Prostate gland (tissue), 2 donors: ENCODE results near the gene SLIT1.

ENCODE experiments used
- CTCF ChIP-seq, 4 experiments: fragments of 200-600 bp in 2 of 4; fragments of 450-650 bp in 2 of 4; sonication (generic) in 2 of 4; IDR thresholded peaks; 1 replicate in 3 of 4; 2 replicates in 1 of 4; pipeline ENCODE4 v1.5.1; 2016 to 2019; ENCODE audit warnings: antibody characterized with exemption in 4 of 4, mild to moderate bottlenecking in 2 of 4, moderate library complexity in 2 of 4
- POLR2A ChIP-seq: fragments of 450-650 bp; IDR thresholded peaks from one replicate; pipeline ENCODE4 v1.6.1; 2016; ENCODE audit warnings: antibody characterized with exemption, mild to moderate bottlenecking

GRCh38 chr10:97180986-97181385 is 4.8 kb downstream of the SLIT1 start:
- no peak for TF ChIP-seq CTCF (IDR thresholded peaks at IDR 0.05)
- no peak for TF ChIP-seq POLR2A
